Neural cell (in vitro differentiated cells): ENCODE results near the gene PCP2. TPM values are rescaled to one million over a fixed set of nuclear protein-coding genes. Genes with fewer than 3 reads are reported as not detected.

Source experiments
- H2AFZ ChIP-seq: fragments of 200-600, 300-800 bp; sonication (generic), shearing (Covaris generic); 2 replicates; pipeline ENCODE4 v1.6.0; 2014; ENCODE audit warnings: low read depth, mild to moderate bottlenecking, antibody characterized with exemption, low read length, moderate library complexity
- H3F3A ChIP-seq: fragments of 200-600 bp; shearing (Covaris generic); 2 replicates; pipeline ENCODE4 v1.6.1; 2016; ENCODE audit warnings: mild to moderate bottlenecking, moderate library complexity, mixed read lengths, antibody characterized with exemption, low read length; ENCODE audit not compliant: insufficient read depth, poor library complexity, severe bottlenecking
- H3K27ac ChIP-seq: fragments of 200-600, 300-800 bp; sonication (generic), shearing (Covaris generic); 2 replicates; pipeline ENCODE4 v1.5.1; 2014; ENCODE audit warnings: mild to moderate bottlenecking, low read length, moderate library complexity
- H3K27me3 ChIP-seq: fragments of 300-800, 200-600 bp; sonication (generic), shearing (Covaris generic); 2 replicates; pipeline ENCODE4 v1.6.0; 2014; ENCODE audit warnings: mild to moderate bottlenecking, low read depth, low read length, moderate library complexity; ENCODE audit not compliant: insufficient read depth
- H3K36me3 ChIP-seq: fragments of 300-800, 200-600 bp; sonication (generic), shearing (Covaris generic); 2 replicates; pipeline ENCODE4 v1.5.1; 2014; ENCODE audit warnings: mild to moderate bottlenecking, antibody characterized with exemption, low read length, moderate library complexity; ENCODE audit not compliant: insufficient read depth
- H3K4me2 ChIP-seq: fragments of 300-800, 200-600 bp; sonication (generic), shearing (Covaris generic); 2 replicates; pipeline ENCODE4 v1.6.0; 2014; ENCODE audit warnings: mild to moderate bottlenecking, low read length
- H3K4me3 ChIP-seq: fragments of 300-800, 200-600 bp; sonication (generic), shearing (Covaris generic); 2 replicates; pipeline ENCODE4 v1.5.1; 2014; ENCODE audit warnings: mild to moderate bottlenecking, low read length, moderate library complexity
- H3K79me2 ChIP-seq: fragments of 200-600 bp; shearing (Covaris generic); replicated peaks from 2 replicates; pipeline ENCODE4 v1.6.0; 2014; ENCODE audit warnings: mild to moderate bottlenecking, low read length, moderate library complexity; ENCODE audit not compliant: insufficient read depth
- H3K9ac ChIP-seq: fragments of 300-800, 200-600 bp; sonication (generic), shearing (Covaris generic); 2 replicates; pipeline ENCODE4 v1.6.1; 2016; ENCODE audit warnings: mild to moderate bottlenecking, low read length, mixed read lengths
- H3K9me2 ChIP-seq: fragments of 200-600 bp; shearing (Covaris generic); 2 replicates; pipeline ENCODE4 v1.6.1; 2016; ENCODE audit warnings: mild to moderate bottlenecking, low read length, mixed read lengths; ENCODE audit not compliant: insufficient read depth
- H3K9me3 ChIP-seq: fragments of 200-600, 300-800 bp; sonication (generic), shearing (Covaris generic); 2 replicates; pipeline ENCODE4 v1.6.1; 2016; ENCODE audit warnings: mild to moderate bottlenecking, mixed run types, low read length, moderate library complexity, mixed read lengths
- H4K20me1 ChIP-seq: fragments of 200-600 bp; shearing (Covaris generic); 2 replicates; pipeline ENCODE4 v1.6.1; 2016; ENCODE audit warnings: mild to moderate bottlenecking, mixed run types; ENCODE audit not compliant: insufficient read depth
- CTCF ChIP-seq: fragments of 450-650 bp; IDR thresholded peaks from 2 replicates; pipeline ENCODE4 v1.5.1; 2014; ENCODE audit warnings: antibody characterized with exemption, mild to moderate bottlenecking, moderate library complexity; ENCODE audit not compliant: poor library complexity, severe bottlenecking
- EP300 ChIP-seq: fragments of 450-650 bp; conservative IDR thresholded peaks from 2 replicates; pipeline ENCODE4 v1.6.1; 2014; ENCODE audit warnings: antibody characterized with exemption, mild to moderate bottlenecking, moderate library complexity; ENCODE audit not compliant: poor library complexity, severe bottlenecking
- EZH2 ChIP-seq: fragments of 200-600, 300-800 bp; shearing (Covaris generic), sonication (generic); IDR thresholded peaks from 2 replicates; pipeline ENCODE4 v1.6.1; 2014; ENCODE audit warnings: antibody characterized with exemption, low read length, borderline replicate concordance, mild to moderate bottlenecking; ENCODE audit not compliant: insufficient read depth, poor library complexity, severe bottlenecking
- MXI1 ChIP-seq: fragments of 450-650 bp; conservative IDR thresholded peaks from 2 replicates; pipeline ENCODE4 v1.6.1; 2014; ENCODE audit warnings: antibody characterized with exemption, mild to moderate bottlenecking; ENCODE audit not compliant: poor library complexity, severe bottlenecking
- POLR2AphosphoS5 ChIP-seq: IDR thresholded peaks from 2 replicates; pipeline ENCODE4 v1.6.1; 2012
- RAD21 ChIP-seq: fragments of 450-650 bp; conservative IDR thresholded peaks from 2 replicates; pipeline ENCODE4 v1.6.1; 2014; ENCODE audit warnings: antibody characterized with exemption, mild to moderate bottlenecking, moderate library complexity
- SMC3 ChIP-seq: fragments of 450-650 bp; conservative IDR thresholded peaks from 2 replicates; pipeline ENCODE4 v1.6.1; 2014; ENCODE audit warnings: antibody characterized with exemption, mild to moderate bottlenecking, moderate library complexity; ENCODE audit not compliant: poor library complexity
- TAF1 ChIP-seq: IDR thresholded peaks from 2 replicates; pipeline ENCODE4 v1.6.1; 2012; ENCODE audit warnings: low read depth
- polyA plus RNA-seq: library from polyadenylated mRNA; depleted of rRNA; stranded (reverse); fragments of >200 nt; gene quantifications from 2 replicates; pipeline ENCODE4 v1.2.3, GENCODE V29; 2014
- TF ChIP-seq, protein P1 (sequence below): IDR thresholded peaks from 2 replicates; pipeline ENCODE4 v1.6.1; 2012; ENCODE audit warnings: borderline replicate concordance

The PCP2 gene
- polyA plus RNA-seq, 1 donor from 2014 or later = not detected

DNA sequence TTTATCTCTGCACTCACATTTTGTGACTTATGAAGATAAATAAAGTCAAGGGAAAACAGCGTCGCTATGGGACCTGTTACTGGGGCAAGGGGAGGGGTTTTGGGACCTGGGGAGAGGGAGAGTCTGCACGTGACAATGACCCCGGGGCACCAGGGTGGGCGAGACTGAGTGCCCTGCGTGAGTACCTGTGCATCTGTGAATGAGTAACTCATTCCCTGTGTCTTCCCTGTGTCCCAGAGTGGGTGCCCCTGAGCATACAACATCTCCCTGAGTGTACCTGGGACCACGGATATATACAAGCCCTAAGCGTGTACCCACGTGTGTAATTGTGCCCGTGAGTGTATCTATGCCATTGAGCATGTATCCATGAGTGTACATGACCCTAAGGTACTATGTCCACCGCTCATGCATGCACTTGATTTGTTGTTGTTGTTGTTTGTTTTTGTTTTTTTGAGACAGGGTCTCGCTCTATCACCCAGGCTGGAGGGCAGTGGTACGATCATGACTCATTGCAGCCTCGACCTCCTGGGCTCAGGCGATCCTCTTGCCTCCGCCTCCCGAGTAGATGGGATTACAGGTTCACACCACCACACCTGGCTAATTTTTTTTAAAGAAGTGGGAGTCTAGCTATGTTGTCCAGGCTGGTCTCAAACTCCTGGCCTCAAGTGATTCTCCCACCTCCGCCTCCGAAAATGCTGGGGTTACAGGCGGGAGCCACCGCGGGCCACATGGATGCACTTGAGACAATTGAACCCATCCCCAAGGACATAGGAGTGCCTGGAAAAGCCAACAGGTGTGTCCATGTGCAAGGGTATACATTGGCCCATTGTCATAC lies 46.5 kb upstream of the PCP2 start:
- Histone ChIP-seq H3K36me3 (no peaks in the 10 kb centered on the region), H3K4me2 (no peak overlapping the region), H4K20me1 (no peaks in the 10 kb centered on the region), H3K27me3 (no peaks in the 10 kb centered on the region), H3K9me3 (no peaks in the 10 kb centered on the region), H3K9me2 (no peaks in the 10 kb centered on the region), H3K9ac (peak overlapping the region; percentile 42), H3K79me2 (peaks cover 8% of the 10 kb centered on the region), H2AFZ (peak overlapping the region; percentile 30), H3F3A (no peaks in the 10 kb centered on the region), H3K4me3 (peak overlapping the region; percentile 100), H3K27ac (no peak overlapping the region)
- TF ChIP-seq, protein P1, sequence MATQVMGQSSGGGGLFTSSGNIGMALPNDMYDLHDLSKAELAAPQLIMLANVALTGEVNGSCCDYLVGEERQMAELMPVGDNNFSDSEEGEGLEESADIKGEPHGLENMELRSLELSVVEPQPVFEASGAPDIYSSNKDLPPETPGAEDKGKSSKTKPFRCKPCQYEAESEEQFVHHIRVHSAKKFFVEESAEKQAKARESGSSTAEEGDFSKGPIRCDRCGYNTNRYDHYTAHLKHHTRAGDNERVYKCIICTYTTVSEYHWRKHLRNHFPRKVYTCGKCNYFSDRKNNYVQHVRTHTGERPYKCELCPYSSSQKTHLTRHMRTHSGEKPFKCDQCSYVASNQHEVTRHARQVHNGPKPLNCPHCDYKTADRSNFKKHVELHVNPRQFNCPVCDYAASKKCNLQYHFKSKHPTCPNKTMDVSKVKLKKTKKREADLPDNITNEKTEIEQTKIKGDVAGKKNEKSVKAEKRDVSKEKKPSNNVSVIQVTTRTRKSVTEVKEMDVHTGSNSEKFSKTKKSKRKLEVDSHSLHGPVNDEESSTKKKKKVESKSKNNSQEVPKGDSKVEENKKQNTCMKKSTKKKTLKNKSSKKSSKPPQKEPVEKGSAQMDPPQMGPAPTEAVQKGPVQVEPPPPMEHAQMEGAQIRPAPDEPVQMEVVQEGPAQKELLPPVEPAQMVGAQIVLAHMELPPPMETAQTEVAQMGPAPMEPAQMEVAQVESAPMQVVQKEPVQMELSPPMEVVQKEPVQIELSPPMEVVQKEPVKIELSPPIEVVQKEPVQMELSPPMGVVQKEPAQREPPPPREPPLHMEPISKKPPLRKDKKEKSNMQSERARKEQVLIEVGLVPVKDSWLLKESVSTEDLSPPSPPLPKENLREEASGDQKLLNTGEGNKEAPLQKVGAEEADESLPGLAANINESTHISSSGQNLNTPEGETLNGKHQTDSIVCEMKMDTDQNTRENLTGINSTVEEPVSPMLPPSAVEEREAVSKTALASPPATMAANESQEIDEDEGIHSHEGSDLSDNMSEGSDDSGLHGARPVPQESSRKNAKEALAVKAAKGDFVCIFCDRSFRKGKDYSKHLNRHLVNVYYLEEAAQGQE = no peak
- TF ChIP-seq CTCF (no peak), EP300 (no peak), POLR2AphosphoS5 (no peak), EZH2 (no peak), MXI1 (no peak), TAF1 (no peak), SMC3 (no peak), RAD21 (no peak)

DNA sequence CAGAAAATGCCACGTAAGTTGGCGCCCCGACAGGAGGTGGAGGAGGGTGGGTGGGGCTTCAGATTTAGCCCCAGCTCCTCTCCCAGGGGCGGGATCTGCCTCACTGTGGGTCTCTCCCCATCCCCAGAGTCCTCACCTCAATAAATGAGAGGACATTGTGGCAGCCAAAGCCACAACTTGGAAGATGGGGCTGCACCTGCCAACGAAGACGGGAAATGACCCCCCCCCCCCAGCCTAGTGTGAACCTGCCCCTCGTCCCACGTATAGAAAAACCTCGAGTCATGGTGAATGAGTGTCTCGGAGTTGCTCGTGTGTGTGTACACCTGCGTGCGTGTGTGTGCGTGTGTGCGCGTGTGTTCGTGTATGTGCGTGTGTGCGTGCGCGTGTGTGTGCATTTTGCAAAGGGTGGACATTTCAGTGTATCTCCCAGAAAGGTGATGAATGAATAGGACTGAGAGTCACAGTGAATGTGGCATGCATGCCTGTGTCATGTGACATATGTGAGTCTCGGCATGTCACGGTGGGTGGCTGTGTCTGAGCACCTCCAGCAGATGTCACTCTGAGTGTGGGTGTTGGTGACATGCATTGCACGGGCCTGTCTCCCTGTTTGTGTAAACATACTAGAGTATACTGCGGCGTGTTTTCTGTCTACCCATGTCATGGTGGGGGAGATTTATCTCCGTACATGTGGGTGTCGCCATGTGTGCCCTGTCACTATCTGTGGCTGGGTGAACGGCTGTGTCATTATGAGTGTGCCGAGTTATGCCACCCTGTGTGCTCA lies 45.6 kb upstream of the PCP2 start:
- no peaks in the 10 kb centered on the region for H3K27me3 ChIP-seq
- H4K20me1 ChIP-seq = no peaks in the 10 kb centered on the region
- no peak overlapping the region for H2AFZ ChIP-seq
- no peaks in the 10 kb centered on the region for H3K9me2 ChIP-seq
- H3K79me2 ChIP-seq = peaks cover 8% of the 10 kb centered on the region
- no peaks in the 10 kb centered on the region for H3K9me3 ChIP-seq
- H3K9ac ChIP-seq = no peak overlapping the region
- H3K27ac ChIP-seq = peak overlapping the region; percentile 15
- H3K36me3 ChIP-seq = no peaks in the 10 kb centered on the region
- no peak overlapping the region for H3K4me2 ChIP-seq
- no peak overlapping the region for H3K4me3 ChIP-seq
- no peaks in the 10 kb centered on the region for H3F3A ChIP-seq
- peak; percentile 76 for TF ChIP-seq CTCF
- no peak for TF ChIP-seq TAF1
- TF ChIP-seq SMC3 = peak; percentile 69
- peak; percentile 42 for TF ChIP-seq EP300
- no peak for TF ChIP-seq EZH2
- peak; percentile 71 for TF ChIP-seq RAD21
- peak; percentile 62 for TF ChIP-seq POLR2AphosphoS5
- TF ChIP-seq, protein P1 = no peak
- peak; percentile 46 for TF ChIP-seq MXI1
